ENCODE data around the gene SEPHS1. TPM values are rescaled to one million over a fixed set of nuclear protein-coding genes. Genes with fewer than 3 reads are reported as not detected.
"Not testable (repeated sequence)": the region's sequence is repeated elsewhere in the genome, so short reads cannot be mapped to it uniquely, and the experiment has no call there.

SEPHS1 gene
- total RNA-seq, 1 donor from 2014 or later: 33.8 TPM

DNA sequence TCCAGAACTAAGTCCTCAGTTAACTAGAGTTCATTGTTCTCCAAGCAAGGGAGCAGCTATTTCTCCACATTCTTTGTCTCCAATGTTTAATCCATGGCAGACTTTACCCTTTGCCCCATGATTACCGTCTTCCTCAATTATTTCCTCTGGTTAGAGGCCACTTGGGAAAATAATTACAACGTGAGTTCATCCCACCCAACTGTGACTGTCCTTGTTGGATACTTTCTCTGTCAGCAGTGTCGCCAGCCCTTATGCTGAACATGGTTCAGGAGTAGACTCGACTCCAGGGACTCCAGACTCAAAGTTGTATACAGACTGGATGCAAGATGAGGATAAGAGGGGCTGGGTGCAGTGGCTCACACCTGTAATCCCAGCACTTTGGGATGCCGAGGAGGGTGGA lies 17.1 kb upstream of the SEPHS1 start:
- no peak for DNase-seq (ENCODE audit: low spot score)
- no peak for ATAC-seq

DNA sequence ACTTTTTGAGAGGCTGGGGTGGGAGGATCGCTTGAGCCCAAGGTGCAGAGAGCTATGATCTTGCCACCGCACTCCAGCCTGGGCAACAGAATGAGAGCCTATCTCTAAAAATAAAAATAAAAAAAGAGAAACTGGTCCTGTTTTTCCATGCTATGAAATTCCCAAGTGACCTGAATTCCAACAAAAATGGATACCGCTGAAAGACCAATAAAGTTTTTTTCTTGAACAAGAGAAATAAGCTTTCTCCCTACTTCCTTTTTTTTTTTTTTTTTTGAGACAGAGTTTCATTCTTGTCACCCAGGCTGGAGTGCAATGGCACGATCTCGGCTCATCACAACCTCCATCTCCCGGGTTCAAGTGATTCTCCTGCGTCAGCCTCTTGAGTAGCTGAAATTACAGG lies 12.5 kb upstream of the SEPHS1 start:
- DNase-seq (ENCODE audit: low spot score) (no peak), ATAC-seq (no peak)

DNA sequence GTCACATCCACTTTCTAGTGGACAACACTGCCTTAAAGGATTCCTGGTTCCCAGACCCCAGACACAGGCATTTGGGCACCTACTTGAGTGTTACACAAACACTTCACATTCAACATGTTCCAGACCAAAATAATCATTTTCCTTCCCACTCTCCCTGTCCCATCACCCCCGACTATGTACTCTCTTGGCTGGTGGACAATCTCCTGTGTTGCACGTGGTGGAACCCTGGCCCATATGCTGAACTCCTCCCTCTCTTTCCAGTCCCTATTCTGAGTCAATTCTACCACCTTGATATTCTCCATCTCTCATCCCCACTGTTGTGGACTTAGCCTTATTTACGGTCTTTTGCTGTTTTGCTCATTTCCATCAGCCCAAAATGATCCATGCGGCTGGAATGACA lies 8.3 kb upstream of the SEPHS1 start:
- ATAC-seq (no peak), DNase-seq (ENCODE audit: low spot score) (no peak)

DNA sequence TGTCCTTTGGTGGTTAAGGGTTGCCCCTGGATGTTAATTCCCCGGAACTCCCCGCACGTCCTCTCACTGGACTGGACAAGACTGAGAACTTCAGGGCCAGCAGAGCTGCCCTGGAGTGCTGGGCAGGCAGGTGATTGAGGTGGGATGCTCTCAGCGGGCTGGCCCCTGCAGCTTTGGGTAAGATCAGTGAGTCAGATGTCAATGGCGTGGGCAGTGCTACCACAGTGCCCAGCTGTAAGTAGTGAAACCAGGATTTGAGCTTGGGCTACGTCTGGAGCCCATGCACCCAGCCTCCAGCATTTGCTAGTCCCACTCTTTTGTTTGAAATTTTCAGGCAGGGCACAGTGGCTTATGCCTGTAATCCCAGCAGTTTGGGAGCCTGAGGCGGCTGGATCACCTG lies 6.7 kb upstream of the SEPHS1 start:
- no peak for ATAC-seq
- no peak for DNase-seq (ENCODE audit: low spot score)

DNA sequence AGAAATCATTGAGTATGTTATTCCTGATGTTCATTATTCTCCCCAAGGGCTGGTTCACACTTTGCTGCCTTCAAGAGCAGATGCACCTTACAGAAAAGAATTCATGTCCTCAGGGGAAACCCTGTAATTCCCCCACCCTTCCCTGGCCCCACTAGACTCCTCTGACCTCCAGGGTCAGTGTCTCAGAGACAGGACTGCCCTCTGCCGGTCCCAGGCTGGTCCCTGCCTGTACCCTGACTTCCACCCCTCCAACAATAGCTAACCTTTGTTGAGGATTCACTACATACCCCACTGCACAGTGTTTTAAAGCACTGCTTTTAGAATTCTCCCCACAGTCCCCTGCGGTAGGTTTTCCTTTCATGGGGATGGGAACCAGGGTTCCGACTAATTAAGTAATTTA lies 4.4 kb upstream of the SEPHS1 start:
- ATAC-seq: peak; percentile 21
- DNase-seq (ENCODE audit: low spot score): no peak

DNA sequence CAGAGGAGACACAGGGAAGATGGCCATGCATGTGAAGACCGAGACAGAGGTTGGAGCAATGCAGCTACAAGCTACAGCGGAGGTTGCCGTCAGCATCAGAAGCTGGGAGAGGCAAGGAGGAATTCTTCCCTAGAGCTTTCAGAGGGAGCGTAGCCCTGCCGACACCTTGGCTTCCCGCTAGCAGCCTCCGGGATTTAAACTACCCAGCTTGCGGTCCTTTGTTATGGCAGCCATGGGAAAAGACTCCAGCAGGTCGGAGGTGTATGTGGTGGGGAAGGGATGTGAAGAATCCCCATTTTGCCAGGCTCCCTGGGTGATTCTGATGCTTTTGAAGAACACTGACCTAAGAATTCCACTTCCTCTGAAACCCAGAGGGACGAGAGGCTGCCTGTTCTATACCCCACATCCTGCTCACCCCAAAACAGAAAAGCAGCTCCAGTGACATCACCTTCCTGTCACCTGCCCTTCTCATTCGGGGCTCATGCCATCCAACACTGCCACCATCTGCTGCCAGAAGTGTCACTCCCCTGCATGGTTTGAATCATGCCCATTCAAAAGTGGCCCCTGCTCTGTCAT lies 3.3 kb upstream of the SEPHS1 start:
- ATAC-seq: no peak
- DNase-seq (ENCODE audit: low spot score): no peak

DNA sequence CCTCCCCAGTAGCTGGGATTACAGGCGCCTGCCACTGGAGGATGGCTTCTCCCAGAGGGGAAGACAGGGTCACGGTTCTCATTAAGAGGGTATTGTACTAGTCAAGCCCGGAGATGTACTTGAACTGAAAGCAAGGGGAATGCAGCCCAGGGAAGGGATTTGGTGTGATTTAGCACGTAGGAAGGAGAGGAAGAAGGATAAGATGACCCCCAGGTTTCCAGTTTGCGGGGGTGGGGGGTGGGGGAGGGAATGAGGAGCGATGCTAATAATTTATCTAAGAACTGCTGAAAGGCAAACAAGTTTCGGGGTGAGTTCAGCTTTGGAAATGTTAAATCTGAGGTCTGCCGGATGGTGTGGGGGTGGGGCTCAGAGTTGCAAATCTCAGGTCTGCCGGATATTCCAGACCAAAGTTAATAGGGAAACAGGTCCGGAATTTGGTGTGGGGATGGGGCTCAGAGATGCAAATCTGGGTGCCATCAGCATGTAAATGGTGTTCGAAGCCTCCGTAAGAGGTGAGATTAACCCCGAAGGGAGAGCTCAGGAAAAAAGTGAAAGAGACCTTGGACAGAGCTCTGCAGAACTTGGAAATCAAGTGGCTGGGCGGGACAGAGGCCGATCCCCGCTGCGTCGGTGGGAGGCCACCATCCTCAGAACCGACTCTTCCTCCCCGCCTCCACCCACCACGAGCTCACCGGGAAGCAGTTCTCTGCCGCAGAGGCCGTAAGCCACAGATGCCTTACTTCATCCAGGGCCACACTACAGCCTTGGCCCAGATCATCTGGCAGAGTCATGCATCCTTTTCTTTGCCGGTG lies 1.6 kb upstream of the SEPHS1 start:
- peak; percentile 52 for DNase-seq (ENCODE audit: low spot score)
- ATAC-seq: peak; percentile 12

DNA sequence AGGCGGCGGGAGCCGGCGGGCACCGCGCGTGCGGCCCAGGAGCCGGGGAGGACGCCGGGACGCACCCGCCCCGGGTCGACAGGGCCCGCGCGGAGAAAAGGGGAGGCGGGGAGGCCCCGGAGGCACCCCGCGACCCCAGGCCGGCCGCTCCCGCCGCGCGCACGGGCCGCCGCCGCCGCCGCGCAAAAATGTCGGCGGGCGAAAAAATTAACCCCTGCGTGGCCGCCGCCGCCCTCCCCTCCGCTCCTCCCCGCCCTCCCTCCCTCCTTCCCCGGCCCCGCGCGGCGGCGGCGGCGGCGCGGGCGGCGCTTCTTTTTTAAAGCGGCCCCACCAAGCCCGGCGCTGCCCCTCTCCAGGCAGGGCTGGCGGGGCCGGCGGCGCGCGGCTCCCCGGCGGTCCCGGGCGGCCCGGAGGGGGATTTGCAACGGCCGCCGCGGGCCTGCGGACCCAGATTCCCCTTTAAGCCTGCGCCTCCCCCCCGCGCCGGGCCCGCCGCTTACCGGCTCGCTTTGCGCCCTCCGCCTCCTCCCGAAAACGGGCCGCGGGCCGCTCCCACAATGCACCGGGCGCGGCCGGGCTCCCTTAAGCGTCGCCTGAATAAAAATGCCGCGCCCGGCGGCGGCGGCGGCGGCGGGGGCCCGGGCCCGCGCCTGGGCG lies 465 bp downstream of the SEPHS1 start:
- peak; percentile 69 for ATAC-seq
- DNase-seq (ENCODE audit: low spot score): peak; percentile 84

DNA sequence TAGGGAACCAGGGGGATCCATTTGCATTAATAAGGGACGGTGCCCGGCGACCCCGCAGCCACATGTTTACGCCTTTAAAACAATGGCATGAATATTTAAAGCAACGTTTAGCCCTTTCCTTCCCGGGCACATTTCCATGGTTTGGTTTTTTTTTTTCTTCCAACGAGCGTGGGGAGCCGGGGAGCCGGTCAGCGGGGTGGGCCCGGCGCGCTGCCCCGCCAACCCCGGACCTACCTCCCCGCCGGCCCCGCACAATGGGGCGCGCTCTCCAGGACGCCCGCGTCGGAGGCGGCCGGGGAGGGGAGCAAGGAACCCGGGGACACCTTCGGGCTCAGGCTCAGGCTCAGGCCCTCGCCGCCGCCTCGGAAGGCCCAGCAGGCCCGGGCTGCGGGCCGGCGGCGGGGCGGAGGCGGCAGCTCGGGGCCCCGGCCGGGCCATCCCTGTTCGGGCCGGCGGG lies 1.0 kb downstream of the SEPHS1 start:
- DNase-seq (ENCODE audit: low spot score): no peak
- ATAC-seq: peak; percentile 7

DNA sequence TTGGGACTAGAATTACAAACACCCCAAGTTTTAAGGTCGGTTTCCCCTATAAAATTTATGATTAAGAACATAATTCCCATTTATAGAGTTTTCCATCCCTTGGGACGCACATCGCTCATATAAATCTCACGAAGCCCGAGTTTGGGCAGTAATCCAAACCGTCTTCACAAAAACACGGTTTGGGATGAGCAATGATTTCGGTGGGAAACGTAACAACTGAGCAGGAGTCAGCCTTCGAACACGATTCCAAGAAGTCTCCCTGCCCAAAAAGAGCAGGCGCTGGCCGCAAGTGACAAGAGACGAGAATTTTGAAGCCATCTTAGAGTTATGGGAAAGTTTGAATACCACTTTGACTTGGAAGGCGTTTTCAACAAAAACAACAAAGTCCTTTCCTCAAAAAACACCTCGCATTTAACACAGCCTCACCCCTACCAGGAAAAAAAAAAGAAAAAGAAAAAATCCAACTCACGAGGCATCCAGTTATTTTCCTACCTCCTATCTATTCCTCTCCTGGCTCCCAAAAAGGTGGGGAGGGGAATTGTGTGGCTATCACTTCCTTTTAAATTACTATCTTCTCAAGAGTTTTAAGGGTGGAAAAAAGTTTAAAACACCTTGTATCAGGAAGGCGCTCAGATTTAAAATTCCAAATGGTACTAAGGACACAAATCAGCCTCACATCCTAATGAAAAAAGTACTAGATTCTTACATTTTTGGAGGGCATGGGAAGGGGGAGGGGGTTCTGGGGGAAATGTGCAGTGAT lies 1.6 kb downstream of the SEPHS1 start:
- ATAC-seq (no peak), DNase-seq (ENCODE audit: low spot score) (no peak)

DNA sequence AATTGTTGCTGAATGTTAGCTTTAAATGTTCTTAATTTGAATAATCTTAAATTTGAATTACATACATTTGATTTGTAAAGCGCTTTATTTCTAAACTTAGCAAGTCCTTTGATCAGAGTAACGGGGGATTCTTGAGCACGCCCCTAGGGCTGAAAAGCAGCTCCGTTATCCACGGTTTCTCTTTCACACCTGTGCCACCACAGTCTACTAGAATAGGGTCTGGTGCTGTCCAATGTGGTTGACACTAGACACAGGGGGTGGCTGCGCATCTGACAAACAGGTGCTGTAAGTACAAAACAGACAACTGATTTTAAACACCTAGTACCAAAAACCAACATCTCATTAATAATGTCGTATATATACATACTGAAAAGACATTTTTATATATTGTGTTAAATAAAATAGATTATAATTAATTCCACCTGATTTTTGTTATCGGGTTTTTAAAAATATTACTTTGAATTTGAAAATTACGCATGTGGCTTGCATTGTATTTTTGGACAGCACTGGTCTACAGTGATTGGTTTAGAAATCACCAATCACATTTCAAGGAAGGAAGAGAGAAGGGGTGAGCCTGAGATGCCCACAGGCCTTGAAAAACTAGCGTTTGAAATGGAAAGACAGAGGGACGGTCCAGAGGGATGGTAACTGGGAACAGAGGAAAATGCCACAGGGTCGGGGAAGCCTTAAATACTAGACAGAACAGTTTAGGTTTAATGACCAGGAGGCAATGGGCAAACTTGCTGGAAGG lies 7.3 kb downstream of the SEPHS1 start:
- DNase-seq (ENCODE audit: low spot score) (no peak), ATAC-seq (no peak)

DNA sequence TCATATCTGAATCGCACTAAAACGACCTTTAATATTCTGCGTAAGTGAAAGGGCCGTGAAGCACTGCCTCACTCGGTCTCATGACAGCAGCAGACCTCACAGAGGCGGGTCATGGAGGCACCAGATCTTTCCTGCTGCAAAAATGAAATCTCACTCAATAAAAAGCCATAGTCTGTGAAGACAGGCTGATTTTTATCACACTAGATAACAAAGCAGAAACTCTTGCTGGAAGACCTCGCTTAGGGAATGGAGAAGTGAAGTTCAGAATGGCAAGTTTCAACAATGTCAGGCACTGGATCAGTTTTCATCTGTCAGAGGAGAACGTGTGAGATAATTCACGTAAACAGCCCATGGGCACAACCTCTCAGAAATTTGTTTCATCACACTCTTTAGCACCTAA lies 8.0 kb downstream of the SEPHS1 start:
- DNase-seq (ENCODE audit: low spot score): no peak
- no peak for ATAC-seq

DNA sequence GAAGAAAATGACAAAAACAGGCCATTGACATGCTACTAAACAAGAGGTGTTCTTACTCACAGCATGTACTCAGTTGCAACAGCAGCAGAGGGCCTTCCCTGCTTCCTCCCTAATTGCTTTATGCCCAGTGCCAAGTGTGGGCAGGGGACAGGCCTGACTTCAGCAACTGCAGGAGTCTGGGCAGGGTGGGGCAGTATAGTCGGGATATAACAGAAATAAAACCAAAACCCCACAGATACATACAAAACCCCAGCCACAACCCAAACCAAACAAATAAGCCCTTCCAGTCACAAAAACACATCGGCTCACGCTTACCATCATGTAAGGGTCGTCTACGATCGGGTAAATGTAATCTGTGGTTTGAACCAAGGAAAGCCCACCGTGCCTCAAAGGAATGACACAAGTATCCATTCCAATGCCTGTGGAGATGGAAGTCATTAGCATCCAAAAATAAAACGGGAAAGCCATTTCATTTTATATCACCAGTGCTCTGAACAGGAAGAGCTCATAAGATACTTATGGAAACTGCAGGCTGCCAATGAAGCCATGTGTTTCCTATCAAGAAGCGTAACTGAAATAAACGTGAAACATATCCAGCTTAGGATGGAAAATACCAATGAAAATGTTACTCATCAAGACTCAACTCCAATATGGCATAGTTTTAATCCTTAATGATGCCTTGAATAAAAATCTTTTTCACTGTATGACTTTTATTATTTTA lies 9.5 kb downstream of the SEPHS1 start:
- peak; percentile 29 for ATAC-seq

DNA sequence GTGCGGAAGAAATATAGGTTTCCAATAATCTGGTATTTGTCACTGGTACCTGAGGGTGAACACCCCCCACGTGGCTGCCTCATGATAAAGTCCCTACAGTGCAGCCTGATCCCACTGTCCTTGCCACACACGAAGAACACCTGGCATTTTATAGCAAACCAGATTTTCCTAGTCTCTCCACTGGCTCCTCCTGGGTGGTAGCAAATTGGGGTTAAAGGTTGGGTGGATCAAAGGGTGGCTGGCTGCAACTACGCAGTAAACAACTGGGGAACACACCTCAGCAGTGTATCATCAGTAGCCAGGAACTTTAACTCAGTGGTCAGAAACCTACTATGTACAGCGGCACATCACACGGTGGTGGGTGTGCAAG lies 10.3 kb downstream of the SEPHS1 start:
- peak; percentile 76 for ATAC-seq
- no peak for DNase-seq (ENCODE audit: low spot score)

More for the DNA sequence above, 9.5 kb downstream of the SEPHS1 start:
- DNase-seq (ENCODE audit: low spot score): no peak

DNA sequence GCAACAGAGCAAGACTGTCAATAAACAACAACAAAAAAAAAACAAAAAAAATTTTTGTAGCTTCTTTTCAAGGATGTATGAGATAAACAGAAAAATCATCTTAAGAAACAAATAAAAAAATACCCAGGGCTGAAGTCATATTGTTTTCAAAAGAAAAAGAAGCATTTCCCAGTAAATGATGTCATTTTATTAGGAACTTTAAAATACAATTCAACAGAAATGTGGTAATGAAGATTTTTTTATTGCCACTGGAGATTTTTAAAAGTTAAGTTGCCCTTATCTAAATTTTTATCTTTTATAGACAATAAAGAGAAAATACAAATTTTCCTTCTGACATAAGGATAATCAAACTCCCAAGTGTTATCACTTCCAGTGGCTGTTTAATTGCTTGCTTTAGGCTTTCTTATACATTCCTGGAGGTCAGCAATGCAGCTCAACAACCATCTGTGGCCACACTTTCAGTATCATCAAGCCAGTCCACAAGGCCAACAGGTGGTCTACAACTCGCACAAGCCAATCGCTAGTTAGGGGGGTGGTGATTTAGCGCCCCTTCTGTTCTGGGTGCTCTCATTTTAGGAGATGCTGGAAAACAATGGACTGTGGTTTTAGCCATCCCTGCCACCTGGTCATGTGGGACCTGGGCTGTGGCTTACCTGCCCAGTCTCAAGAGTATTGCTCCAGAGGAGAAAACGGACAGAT lies 10.8 kb downstream of the SEPHS1 start:
- no peak for DNase-seq (ENCODE audit: low spot score)
- ATAC-seq: no peak

DNA sequence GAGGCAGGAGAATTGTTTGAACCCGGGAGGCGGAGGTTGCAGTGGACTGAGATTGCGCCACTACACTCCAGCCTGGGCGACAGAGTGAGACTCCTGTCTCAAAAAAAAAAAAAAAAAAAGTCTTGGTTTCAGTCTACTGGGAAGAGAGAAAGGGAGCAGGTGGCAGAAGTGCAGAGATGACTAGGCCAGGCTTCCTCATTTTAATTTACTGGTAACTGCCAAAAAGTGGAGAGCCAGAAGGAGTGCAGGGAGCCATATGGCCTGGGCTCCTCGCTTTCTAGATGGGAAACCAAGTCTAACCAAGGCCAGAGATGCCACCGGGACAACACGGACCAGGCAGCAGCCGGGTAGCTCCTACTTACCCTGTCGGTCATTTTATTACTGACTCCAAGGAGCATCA lies 12.2 kb downstream of the SEPHS1 start:
- DNase-seq (ENCODE audit: low spot score) (no peak), ATAC-seq (no peak)

DNA sequence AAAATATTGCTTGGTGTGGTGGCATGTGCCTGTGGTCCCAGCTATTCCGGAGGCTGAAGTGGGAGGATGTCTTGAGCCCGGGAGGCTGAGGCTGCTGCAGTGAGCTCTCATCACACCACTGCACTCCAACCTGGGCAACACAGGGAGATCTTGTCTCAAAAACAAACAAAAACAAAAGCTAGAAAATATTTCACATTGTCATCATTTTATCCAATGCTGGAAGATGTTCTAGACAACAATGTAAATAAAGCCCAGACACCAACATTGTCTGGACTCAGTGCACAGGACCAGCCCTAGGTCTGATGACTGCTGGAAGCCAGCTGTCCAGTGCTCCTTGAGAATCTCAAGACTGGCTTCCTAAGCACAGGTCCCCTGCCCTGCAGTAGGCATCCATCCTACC lies 13.5 kb downstream of the SEPHS1 start:
- no peak for ATAC-seq
- DNase-seq (ENCODE audit: low spot score): no peak

DNA sequence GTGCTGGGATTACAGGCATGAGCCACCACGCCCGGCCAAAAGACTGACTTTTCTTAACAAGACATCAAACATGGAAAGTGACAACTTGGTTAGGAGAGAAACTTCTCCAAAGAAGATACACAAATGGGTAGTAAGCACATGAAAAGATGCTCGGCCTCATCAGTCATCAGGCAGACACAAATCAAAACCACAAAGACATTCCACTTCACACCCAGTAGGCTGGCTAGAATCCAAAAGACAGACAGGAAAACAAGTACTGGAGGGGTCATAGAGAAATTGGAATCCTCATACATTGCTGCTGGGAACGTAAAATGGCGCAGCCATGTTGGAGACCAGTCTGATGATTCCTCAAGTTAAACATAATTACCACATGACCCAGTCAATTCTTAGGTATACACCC lies 16.4 kb downstream of the SEPHS1 start:
- DNase-seq (ENCODE audit: low spot score): no peak
- no peak for ATAC-seq

DNA sequence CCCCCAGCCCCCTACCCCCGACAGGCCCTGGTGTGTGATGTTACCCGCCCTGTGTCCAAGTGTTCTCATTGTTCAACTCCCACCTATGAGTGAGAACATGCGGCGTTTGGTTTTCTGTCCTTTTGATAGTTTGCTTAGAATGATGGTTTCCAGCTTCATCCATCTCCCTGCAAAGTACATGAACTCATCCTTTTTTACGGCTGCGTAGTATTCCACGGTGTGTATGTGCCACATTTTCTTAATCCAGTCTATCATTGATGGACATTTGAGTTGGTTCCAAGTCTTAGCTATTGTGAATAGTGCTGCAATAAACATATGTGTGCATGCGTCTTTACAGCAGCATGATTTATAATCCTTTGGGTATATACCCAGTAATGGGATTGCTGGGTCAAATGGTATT lies 17.1 kb downstream of the SEPHS1 start:
- not testable (repeated sequence) for DNase-seq (ENCODE audit: low spot score); ATAC-seq
